ENCODE results near the gene MECP2.
"Not testable (repeated sequence)": the region's sequence is repeated elsewhere in the genome, so short reads cannot be mapped to it uniquely, and the experiment has no call there.

Gene MECP2

DNA sequence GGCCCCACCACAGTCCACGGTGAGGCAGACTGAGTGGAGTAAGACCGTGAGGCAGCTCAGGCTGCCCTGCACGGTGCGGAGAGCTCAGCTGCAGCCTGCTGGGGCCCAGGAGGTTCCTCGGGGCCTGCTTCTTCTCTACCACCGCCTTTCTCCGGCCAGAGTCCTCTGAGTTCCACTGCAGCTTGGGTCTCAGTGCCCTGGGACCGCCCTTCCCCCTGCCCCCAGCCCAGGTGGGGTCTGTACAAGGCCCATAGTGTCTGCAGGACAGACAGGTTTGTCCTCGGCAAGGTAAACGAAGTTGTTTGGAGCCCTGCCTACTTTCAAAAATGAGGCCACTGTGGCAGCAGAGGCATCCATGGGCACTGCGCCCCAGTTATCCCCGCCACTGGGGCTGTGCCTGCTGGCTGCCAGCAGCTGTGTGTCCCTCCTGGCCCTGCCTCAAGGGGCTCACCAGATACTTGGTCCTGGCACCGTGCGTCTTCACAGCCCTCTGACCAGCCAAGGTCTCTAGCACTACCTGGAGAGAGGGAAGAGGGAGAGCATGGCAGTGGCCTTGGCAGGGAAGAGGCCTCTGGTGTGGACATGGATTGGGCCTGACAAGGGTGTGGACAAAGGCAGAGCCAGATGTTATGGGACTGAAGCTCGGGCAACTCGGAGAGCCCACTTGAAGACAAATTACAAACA is 81.8 kb downstream of the MECP2 start:
- no peak for DNase-seq

DNA sequence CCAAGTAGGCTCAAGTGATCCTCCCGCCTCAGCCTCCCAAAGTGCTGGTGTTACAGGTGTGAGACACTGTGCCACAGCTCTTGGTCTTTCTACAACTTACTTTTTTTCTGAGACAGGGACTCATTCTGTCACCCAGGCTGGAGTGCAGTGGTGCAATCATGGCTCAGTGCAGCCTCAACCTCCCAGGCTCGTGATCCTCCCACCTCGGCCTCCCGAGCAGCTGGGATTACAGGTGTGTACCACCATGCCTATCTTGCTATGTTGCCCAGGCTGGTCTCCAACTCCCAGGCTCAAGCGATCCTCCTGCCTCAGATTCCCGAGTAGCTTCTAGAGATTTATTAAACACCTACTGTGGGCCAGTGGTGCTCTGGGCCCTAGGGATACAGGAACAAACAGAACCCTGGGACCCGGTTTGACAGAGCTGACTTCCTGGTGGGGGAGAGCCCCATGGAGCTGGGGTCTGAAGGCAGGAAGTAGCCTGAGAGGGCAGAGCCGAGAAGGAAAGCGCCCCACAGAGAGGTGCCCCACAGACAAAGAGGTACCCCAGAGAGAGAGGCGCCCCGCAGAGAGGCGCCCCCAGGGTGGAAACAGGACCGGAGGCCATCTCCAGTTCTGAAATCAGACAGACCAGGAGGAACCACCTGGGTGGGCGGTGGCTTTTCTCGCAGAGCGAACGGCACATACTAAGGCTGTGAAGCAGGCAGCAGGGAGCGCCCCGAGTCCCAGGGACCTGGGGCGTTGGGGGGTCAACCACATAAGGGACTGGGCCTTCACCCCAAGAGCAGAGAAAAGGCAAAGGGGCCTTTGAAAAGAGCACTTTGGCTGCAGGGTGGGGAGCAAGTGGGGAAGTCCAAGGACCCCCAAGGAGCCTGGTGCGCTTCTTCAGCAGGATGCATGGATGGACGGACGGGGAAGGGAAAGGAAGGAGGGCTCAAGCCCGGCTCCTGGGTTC is 82.8 kb downstream of the MECP2 start:
- no peak for DNase-seq

DNA sequence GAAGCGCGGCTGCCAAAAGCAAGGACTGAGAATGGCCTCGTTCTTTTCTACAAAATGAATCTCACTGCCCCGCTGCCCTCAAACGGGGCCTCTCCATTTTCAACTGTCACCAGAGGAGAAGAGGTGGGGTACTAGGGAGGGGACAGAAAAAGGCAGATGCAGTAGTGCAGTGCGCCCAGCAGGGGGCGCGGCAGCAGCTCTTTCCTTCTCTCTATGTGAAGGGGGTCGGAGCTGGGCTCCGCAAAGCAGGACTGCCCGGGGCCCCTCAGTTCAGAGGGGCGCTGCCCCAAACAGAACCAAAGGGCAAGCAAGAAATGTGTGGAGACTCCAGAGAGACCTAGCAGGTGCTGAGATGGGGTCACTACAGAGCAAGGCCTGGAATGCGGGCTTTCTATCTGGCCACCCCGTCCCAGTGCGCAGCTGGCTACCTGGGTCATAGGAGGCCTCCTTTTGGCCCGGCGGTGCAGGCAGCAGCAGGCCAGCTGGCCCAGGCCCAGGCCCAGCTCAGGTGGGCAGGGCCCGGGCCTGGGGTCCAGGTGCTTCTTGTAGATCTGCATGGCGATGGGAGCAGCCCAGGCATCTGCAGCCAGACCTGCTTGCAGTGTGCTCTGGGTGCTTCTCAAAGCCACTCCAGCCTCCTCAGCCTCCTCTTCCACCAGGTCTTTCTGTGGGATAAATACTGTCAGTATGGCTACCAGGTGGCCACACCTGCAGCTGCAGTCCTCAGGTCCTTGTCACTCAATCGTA is 83.7 kb downstream of the MECP2 start:
- DNase-seq: peak; percentile 26

DNA sequence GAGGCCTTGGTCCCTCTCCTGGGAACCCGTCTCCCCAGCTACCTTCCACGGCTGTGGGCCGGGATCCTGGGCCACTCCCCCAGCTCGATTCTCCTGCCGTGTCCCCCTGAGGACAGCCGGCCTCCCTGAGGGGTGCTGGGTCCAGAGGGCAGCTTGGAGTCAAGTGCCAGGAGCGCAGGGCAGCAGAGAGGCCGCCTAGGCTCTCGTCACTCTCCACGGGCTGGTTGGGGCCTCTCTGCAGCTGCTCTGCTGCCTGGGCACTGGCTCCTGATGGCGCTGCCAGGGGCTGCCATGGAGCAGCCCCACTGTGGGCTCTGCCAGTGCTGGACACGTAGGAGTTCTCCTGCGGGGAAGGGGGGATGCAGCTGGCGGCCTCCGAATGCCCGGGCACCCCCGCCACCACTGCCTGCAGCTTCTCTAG is 84.5 kb downstream of the MECP2 start:
- DNase-seq: no peak

DNA sequence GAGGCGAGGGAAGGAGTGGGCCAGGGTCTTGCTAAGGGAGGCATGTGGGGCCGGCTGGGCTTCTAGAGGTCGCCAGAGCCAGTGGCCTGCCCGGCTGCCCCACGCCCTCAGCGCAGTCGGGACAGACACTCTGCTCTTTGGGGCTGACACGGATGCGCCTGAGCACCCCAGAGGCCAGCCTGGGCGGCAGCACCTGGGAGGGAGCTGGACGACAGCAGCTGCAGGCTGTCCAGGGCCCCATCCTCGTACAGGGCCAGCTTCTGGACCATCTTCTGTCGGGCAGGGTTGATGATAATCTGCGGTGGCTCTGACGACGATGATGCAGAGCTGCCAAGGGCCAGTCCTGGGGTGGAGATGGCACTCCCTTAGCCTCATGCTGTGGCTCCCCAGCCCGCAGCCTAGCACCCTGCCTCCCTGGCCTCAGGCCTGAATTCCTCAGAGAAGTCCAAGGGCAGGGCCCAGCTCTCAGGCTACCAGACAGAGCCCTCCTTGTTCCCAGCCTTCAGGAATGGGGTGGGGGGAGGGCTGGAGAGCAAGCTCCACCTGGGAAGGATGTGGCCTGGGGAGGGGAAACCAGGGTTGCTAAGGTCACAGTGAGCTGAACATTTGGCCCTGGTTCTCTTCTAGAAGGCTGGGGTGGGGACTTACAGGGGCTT is 85.1 kb downstream of the MECP2 start:
- no peak for DNase-seq

DNA sequence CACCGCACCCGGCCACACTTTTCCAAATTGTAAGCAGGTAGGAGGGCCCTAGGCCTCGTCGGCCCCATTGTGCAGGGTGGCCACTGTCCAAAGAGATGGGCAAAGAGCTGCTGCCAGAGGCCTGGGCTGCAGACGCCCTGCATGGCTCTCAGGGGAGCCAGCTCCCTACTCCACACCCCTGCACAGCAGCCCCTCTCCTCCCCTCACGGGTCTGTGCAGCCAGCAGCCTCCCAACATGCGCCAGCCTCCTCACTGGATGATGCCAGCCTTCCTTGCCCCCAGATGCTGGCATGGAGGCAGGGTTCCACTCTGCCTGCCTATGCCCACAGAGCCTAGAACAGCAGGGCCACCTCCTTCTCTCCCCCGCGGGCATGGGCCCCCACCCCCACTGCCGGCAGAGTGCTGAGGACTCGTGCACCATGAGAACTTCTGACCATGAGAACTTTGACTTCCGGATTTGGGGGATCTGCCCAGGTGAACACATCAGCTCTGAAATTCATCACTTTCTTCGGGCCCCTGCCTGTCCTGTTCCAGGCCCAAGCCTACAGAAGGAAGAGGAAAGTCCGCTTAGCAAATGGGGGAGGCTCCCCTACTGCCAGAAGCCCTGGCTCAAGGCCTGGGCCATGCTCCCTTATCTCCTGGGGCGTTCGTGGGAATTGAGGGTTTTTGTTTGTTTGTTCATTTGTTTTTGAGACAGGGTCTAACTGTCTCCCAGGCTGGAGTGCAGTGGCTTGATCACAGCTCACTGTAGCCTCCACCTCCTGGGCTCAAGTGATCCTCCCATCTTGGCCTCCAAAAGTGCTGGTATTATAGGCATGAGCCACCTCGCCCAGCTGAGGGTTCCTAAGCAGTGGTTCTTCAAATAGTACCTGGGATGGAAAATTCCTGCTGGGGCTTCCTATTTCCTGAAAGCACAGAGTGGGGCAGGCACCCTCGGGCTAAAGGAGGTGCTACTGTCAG is 85.9 kb downstream of the MECP2 start:
- no peak for DNase-seq

DNA sequence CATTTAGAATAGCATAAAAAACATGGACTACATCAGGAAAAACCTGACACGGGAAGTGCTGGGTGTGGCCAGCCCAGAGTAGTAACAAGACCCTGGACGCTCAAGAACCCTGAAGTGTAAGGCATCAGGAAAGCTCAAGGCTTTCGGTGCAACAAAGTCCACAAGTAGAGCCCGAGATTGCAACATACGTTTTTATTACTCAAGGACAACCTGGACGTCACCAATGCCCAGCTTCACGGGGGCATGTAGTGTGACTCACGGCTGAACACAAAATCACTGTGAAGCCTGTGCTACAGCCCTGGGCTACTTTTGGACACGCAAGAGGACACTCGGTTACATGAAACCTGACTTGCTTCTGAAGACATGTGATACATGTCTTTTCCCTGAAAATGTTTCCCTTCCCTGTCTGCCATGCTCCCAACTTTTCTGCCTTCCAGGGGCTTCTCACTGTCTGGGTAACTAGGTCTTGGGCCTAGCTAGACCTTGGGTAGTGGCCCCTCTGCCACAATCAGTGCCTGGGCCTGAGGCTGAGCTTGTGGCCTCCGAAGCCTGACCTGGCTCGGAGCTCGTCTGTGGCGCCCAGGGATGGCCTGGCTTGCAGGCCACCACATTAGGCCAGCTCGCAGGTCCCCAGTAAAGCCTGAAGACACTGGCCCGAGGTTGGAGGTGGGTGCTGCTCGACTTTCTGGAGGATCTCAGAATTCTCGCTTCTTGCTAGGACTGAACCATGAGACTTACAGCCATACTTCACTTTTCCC is 87.0 kb downstream of the MECP2 start:
- DNase-seq: no peak

DNA sequence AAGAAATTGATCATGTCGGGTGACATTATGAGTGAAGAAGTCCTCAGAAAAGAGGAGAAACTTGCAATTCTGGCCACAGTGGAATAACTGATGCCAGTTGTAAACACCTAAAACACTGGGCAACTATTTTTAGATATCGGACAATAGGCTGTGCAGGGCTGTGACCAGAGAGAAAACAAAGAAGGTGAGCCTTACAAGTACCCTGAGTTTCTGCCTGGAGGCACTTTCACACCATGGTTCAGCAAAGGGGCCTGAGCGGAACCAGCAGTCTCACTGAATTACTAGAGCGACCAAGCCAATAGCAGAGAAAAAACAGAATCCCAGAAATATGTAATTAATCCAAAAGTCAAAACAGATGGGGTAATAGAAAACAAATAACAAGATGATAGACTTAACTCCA is 89.0 kb downstream of the MECP2 start:
- no peak for DNase-seq

DNA sequence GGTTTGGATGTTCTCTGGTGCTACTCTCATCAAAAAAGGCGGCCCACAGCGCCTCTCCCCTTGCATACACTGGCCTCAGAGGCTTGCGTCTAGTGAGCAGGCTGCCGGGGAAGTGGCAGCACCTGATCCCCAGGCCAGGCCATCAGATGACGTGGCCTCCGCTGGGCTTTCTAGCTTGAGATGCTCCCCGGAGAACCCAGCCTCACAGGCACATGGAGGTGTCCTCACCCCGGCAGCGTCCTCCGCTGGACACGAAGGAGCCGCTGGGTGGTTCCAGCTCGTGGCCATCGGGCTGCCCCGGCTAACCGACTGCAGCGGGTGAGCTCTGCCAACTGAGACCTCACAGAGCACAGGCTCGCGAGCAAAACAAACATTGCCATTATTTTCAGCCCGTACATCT is 90.6 kb downstream of the MECP2 start:
- DNase-seq: no peak

DNA sequence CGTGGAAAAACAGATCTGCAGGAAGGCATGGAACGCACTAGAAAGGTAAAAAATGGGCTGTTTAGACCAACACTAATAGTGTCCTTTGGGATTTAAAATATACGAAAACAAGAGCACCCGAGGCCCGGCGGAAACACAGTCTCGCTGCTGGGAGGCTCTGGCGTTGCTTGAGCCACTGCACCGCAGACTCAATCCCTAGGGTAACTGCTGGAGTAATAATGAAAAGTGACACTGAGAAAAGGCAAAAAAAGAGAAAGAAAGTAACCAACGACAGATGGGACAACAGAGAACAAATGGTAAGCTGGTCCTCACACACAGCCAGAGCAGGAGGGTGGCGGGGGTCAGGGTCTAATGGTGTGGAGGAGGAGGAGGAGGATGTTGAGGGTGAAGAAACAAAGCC is 93.2 kb downstream of the MECP2 start:
- no peak for DNase-seq

DNA sequence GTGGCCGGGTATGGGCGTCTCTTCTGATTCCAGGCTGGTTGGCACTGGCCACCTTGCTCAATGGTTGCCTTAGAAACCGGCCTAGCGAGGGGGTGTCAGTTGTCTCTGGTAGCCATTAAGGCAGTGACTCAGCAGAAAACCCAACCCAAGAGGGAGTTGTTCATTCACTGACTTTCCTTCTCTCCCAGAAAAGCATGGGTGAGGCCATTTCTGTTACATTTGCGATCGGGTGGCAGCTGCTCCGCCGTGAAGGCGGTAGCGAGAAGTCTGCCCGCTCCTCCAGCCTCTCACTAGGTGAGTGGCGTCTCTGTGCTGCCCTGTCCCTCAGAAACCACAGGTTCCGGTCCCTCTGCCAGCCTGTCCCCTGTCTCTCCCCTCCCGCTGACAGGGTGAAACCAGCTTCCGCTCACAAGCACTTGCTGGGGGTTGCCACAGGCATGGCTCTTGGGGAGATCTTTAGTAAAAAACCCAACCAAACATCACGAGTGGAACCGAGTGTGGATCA is 95.2 kb downstream of the MECP2 start:
- DNase-seq: peak; percentile 52

DNA sequence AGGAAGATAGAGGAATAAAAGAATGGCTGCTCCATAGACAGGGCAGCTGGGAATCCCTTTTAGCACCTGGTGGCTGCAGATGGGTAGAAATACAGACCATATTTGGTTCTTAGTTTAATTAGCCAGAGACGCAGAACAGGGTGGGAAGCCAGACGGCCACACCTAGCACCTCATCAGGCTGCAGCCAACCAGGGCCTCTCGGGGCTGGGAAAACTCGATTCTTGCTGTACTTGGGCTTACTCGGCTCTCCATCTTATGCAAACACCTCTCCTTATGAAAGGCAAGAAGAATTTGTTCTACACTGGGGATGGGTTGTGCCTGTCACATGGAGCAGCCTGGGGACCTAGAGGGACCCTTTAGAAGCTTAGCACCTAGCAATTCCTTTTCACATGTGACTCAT is 97.5 kb downstream of the MECP2 start:
- no peak for DNase-seq

DNA sequence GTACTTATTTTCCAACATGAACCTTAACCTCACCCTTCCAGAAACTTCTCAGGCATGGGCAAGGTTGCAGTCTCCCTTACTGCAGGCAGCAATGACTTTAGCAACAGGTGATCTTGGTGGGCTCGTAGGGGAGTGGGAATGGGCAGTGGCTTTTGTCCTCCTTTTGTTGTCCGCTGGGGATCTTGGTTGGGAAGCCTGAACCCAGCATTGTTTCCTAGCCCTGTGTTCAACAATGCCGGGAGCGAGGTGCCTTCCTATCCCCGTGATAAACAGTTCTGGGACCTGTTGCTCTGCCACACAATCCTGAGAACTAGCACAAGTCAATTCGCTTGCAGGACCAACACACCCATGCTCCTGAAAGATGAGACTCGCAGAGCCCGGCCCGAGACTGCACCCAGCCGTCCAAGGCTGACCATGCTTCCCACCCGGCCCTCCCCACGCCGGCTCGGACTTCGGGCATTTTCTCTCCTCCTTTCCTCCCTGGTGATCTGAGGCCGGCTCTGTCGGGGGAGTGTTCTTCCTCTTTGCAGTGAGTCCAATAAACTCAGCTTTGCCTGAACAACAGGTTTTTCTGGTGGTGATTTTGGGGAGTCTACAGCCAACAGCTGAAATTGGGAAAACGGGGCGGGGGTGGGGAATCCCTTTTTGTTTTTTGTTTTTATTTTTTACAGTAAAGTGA is 98.0 kb downstream of the MECP2 start:
- no peak for DNase-seq

DNA sequence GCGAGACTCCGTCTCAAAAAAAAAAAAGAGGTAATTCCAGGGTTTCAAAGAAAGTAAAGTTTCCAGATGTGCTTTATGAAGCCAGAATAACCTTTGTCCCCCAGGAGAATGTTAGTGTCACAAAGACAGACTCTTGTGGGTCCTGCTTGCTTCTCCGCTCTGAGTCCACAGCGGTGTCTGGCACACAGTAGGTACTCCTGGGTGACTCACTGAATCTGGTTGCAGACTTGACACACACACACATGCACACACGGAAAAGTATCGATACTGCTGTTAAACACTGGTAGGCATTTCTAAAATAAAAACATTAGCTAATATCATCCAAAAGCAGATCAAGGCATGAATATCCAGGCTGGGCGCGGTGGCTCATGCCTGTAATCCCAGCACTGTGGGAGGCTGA is 102.0 kb downstream of the MECP2 start:
- no peak for DNase-seq

DNA sequence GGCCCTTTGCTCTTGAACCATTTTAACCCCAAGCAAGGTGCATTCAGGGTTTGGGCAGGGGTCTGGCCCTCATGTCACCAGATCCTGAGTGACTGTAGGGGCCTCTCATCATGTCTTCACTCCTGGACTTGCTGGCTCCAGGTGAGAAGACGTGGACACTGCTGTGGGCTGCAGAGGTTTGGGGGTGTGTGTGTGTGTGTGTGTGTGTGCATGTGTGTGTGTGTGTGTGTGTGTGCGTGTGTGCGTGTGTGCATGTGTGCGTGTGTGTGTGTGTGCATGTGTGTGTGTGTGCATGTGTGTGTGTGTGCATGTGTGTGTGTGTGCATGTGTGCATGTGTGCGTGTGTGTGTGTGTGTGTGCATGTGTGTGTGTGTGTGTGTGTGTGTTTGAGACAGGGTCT is 103.1 kb downstream of the MECP2 start:
- DNase-seq: not testable (repeated sequence)

DNA sequence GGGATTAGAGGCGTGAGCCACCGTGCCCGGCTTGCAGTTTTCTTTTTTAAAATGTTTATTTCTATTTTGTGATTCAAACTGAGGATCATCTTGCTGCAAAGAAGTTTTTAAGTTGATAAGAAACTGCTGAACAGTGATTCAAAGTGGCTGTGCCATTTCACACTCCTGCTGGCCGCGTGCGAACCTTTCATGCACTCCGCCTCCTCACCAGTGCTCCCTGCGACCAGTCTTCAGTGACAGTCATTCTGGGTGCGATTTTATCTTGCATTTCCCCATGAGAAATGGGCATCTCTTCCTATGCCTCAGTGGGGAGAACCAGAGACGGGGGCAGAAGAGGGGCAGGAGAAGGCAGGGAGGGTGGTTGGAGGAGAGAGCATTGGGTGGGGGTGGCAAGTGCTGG is 103.5 kb downstream of the MECP2 start:
- DNase-seq: no peak

DNA sequence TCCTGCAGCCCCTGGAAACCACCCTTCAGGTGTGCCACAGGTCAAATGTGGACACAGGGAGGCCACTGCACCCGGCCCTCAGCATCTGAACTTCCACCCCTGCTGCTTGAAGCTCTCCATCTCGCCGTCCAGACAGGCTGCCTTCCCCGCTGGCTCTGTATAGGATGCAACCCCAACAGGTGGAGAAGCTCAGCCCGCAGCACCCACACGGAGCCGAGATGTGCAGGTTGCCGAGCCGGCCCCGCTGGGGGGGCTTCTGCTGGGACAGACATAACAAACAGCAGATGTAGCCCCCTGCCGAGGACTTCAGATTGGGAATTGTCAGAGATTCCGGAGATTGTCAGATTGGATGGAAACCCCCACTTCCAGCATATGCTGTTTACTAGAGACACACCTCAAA is 104.4 kb downstream of the MECP2 start:
- no peak for DNase-seq

DNA sequence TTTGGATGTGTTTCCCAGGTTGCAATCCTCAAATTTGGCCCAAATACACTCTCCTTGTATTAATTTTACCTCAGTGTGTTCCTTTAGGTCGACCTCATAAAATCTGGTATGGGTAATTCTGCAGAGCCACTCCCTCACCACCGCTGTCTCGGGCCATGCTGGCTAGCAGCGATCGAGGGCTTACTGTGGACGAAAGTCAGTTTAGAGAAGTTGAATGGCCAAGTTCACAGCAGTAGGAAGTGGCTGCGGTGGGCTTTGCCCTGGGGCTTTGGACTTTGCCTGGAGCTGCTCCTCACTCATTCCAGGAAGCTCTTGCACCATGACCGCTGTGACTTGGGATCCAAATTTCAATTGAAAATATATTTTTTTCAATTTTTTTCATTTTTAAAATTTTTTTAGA is 105.3 kb downstream of the MECP2 start:
- no peak for DNase-seq

DNA sequence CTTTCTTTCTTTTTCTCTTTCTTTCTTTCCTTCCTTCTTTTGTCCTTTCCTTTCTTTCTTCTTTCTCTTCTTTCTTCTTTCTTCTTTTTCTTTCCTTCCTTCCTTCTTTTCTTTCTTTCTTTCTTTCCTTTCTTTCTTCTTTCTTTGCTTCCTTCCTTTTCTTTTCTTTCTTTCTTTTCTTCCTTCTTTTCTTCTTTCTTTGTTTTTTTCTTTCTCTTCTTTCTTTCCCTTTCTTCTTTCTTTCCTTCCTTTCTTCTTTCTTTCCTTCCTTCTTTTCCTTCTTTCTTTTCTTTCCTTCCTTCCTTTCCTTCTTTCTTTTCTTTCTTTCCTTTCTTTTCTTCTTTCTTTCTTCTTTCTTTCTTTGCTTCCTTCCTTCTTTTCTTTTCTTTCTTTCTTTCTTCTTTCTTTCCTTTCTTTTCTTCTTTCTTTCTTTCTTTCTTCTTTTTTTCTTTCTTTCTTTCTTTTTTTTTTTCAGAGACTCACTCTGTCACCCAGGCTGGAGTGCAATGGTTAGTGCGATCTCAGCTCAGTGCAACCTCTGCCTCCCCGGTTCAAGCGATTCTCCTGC is 106.4 kb downstream of the MECP2 start:
- no peak for DNase-seq

Measured in fibroblast of skin of abdomen (primary cell).